Transverse colon (tissue), 4 donors: ENCODE data around the gene PNRC1. TPM values are rescaled to one million over a fixed set of nuclear protein-coding genes. Genes with fewer than 3 reads are reported as not detected.

Source experiments
- DNase-seq: peaks from one replicate; pipeline ENCODE4 v3.0.0-alpha.2; 2019
- H3K27ac ChIP-seq, 4 donors: fragments of 200-600 bp; sonication (generic); 2 replicates each; pipeline ENCODE4 v1.5.1; 2016 to 2018; ENCODE audit warnings: inconsistent platforms in 4 of 4
- H3K27me3 ChIP-seq: fragments of 200-600 bp; sonication (generic); 2 replicates; pipeline ENCODE4 v1.5.1; 2017; ENCODE audit warnings: inconsistent platforms
- H3K36me3 ChIP-seq, 4 donors: fragments of 200-600 bp; sonication (generic); 2 replicates each; pipeline ENCODE4 v1.5.1; 2017 to 2019; ENCODE audit warnings: inconsistent platforms in 4 of 4
- H3K4me1 ChIP-seq, 4 donors: fragments of 200-600 bp; sonication (generic); 2 replicates each; pipeline ENCODE4 v1.5.1; 2017 to 2020; ENCODE audit warnings: inconsistent platforms in 4 of 4
- H3K4me3 ChIP-seq, 4 donors: fragments of 200-600 bp; sonication (generic); 1 replicate in 1 of 4; 2 replicates in 3 of 4; pipeline versions ENCODE4 v1.5.1 to v1.6.1; 2017 to 2019; ENCODE audit warnings: inconsistent platforms in 4 of 4
- H3K9me3 ChIP-seq, 2 donors: fragments of 200-600 bp; sonication (generic); 2 replicates each; pipeline ENCODE4 v1.5.1; 2017 to 2019; ENCODE audit warnings: inconsistent platforms in 2 of 2
- EP300 ChIP-seq: sonication (generic); formaldehyde crosslinking; IDR thresholded peaks from one replicate; pipeline ENCODE4 v1.6.1; 2017; ENCODE audit warnings: antibody characterized with exemption, low read depth
- POLR2A ChIP-seq: fragments of 450-650 bp; IDR thresholded peaks from one replicate; pipeline ENCODE4 v1.6.1; 2016; ENCODE audit warnings: antibody characterized with exemption, mild to moderate bottlenecking, moderate library complexity
- POLR2AphosphoS5 ChIP-seq, 3 donors: sonication (generic); formaldehyde crosslinking; IDR thresholded peaks; one replicate each; pipeline ENCODE4 v1.6.1; 2016; ENCODE audit warnings: antibody characterized with exemption in 3 of 3
- WGBS, 2 donors: methylation state at CpG; one replicate each; pipeline ENCODE4 v1.1.5; 2018; ENCODE audit warnings: low coverage in 1 of 2; 5-methylcytosine and 5-hydroxymethylcytosine counted together
- in situ Hi-C, 4 donors: fragments of 200-750 bp; cut with MboI; loops; one replicate each; pipeline versions ENCODE4 v1.15.0 to v1.15.1; 2017; ENCODE audit warnings: low sequenced_read_pairs in 3 of 4, low pct_ligation_motif_present in 1 of 4, low pct_unique_long_range_greater_than_20kb in 1 of 4
- intact Hi-C: fragments of 100-400 bp; cut with DNase I; formaldehyde crosslinking; loops from one replicate; pipeline ENCODE4 v1.15.1; 2023; ENCODE audit warnings: low total_unique reads
- total RNA-seq, 4 donors: library from RNA; depleted of rRNA; stranded (reverse); fragments of >200 nt; gene quantifications; one replicate each; pipeline ENCODE4 v1.1.0, GENCODE V29; 2016
- TF ChIP-seq, protein P1 (sequence below), 5 experiments: fragments of 200-600 bp in 3 of 5; fragments of 450-650 bp in 2 of 5; sonication (generic) in 3 of 5; IDR thresholded peaks; 1 replicate in 2 of 5; 2 replicates in 3 of 5; pipeline ENCODE4 v1.5.1; 2016 to 2017; ENCODE audit warnings: antibody characterized with exemption in 5 of 5, inconsistent platforms in 3 of 5, mild to moderate bottlenecking in 2 of 5, moderate library complexity in 1 of 5

PNRC1 gene
- total RNA-seq, 4 donors from 2014 or later, result 99.1 to 281 (median 157) TPM

GRCh38 chr6:89066940-89067646 lies 13.5 kb upstream of the PNRC1 start:
- Histone ChIP-seq H3K27me3 (no peaks in the 10 kb centered on the region), H3K27ac (no peak overlapping the region), H3K9me3 (no peaks in the 10 kb centered on the region), H3K36me3 (no peaks in the 10 kb centered on the region), H3K4me3 (no peak overlapping the region), H3K4me1 (peaks cover 0 to 6% (median 2%) of the 10 kb centered on the region in 4 donors)
- TF ChIP-seq POLR2A (no peak), POLR2AphosphoS5 (IDR thresholded peaks at IDR 0.05) (no peak), EP300 (no peak)
- TF ChIP-seq, protein P1, sequence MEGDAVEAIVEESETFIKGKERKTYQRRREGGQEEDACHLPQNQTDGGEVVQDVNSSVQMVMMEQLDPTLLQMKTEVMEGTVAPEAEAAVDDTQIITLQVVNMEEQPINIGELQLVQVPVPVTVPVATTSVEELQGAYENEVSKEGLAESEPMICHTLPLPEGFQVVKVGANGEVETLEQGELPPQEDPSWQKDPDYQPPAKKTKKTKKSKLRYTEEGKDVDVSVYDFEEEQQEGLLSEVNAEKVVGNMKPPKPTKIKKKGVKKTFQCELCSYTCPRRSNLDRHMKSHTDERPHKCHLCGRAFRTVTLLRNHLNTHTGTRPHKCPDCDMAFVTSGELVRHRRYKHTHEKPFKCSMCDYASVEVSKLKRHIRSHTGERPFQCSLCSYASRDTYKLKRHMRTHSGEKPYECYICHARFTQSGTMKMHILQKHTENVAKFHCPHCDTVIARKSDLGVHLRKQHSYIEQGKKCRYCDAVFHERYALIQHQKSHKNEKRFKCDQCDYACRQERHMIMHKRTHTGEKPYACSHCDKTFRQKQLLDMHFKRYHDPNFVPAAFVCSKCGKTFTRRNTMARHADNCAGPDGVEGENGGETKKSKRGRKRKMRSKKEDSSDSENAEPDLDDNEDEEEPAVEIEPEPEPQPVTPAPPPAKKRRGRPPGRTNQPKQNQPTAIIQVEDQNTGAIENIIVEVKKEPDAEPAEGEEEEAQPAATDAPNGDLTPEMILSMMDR (IDR thresholded peaks at IDR 0.05), result no peak
- in situ Hi-C loops, result no loop called here
- DNase-seq, result no peak
- intact Hi-C loops, result no loop called here
- 78 to 83% methylated on average over 1 to 4 of the region's 4 CpGs for whole genome bisulfite sequencing, 2 donors

DNA sequence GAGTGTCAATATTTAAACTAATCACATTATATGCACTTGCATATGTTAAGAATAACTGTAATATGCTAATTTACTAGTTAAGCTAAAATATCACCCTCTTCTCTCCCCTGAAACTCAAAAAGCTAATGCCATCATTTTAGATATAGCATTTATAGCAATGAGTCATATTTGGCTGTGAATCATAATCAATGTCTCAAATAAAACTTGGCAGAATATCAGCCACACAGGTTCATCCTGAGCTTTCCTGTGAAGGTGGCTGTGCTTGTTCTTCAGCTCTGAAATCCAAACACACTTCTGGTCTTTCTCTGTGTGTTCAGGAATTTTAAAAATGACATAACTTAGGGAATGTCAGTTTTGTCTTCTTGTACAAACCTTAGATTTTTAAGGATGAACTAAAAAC lies 12.8 kb upstream of the PNRC1 start:
- no peak for DNase-seq
- no peak overlapping the region for H3K4me3 ChIP-seq
- H3K36me3 ChIP-seq, result no peaks in the 10 kb centered on the region
- intact Hi-C loops (no loop called here), in situ Hi-C loops (no loop called here)
- H3K9me3 ChIP-seq, result no peaks in the 10 kb centered on the region
- peaks cover 0 to 6% (median 2%) of the 10 kb centered on the region in 4 donors for H3K4me1 ChIP-seq
- H3K27me3 ChIP-seq, result no peaks in the 10 kb centered on the region
- TF ChIP-seq POLR2A (no peak), EP300 (no peak), POLR2AphosphoS5 (IDR thresholded peaks at IDR 0.05) (no peak)
- TF ChIP-seq, protein P1 (IDR thresholded peaks at IDR 0.05), result no peak
- no peak overlapping the region for H3K27ac ChIP-seq

DNA sequence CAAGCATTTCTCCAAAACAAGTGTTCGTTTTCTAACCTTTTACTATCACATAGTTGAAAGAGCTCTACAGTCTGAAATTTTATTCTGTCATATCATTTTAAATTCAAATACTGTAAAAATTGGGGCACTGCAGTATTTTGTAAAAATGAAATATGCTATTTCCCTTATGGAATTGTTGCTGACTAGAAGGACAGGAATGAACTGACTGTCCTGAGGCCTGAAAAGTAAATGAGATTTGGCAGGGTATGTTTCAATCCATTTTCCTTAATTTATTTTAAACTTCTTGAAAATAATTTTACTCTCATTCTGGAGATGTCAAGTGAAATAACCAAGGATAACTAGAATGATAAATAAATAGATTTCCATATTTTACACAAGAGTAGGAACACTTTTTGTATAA lies 11.9 kb upstream of the PNRC1 start:
- in situ Hi-C loops, result no loop called here
- 50 to 52% methylated on average over 1 of the region's 1 CpG for WGBS, 2 donors
- intact Hi-C loops, result no loop called here

DNA sequence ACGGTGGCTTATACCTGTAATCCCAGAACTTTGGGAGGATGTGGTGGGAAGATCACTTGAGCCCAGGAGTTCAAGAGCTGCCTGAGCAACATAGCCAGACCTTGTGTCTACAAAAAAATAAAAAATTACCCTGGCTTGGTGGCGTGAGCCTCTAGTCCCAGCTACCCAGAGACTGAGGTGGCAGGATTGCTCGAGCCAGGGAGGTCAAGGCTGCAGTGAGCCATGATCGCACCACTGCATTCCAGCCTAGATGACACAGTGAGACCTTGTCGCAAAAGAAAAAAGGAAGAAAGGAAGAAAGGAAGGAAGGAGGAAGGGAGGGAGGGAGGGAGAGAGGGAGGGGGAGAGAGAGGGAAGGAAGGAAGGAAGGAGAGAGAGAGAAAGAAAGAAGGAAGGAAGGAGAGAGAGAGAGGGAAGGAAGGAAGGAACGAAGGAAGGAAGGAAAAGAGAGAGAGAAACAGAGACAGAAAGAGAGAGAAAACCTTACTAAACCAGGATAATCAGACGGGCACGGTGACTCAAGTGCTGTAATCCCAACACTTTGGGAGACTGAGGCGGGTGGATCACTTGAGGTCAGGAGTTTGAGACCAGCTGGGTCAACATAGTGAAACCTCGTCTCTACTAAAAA lies 10.9 kb upstream of the PNRC1 start:
- in situ Hi-C loops (no loop called here), intact Hi-C loops (no loop called here)
- H3K27me3 ChIP-seq, result no peaks in the 10 kb centered on the region
- H3K9me3 ChIP-seq, result no peaks in the 10 kb centered on the region
- H3K4me1 ChIP-seq, result peaks cover 0 to 6% (median 2%) of the 10 kb centered on the region in 4 donors
- H3K4me3 ChIP-seq, result no peak overlapping the region
- no peaks in the 10 kb centered on the region for H3K36me3 ChIP-seq
- TF ChIP-seq POLR2AphosphoS5 (IDR thresholded peaks at IDR 0.05), result no peak
- TF ChIP-seq, protein P1 (IDR thresholded peaks at IDR 0.05), result no peak
- no peak for TF ChIP-seq EP300
- TF ChIP-seq POLR2A, result no peak
- DNase-seq, result no peak
- H3K27ac ChIP-seq, result no peak overlapping the region
- WGBS, 2 donors, result 88 to 91% methylated on average over 8 to 10 of the region's 10 CpGs

More for the DNA sequence above, 11.9 kb upstream of the PNRC1 start:
- H3K27ac ChIP-seq, result no peak overlapping the region
- H3K4me1 ChIP-seq, result peaks cover 0 to 6% (median 2%) of the 10 kb centered on the region in 4 donors
- H3K4me3 ChIP-seq, result no peak overlapping the region
- H3K27me3 ChIP-seq, result no peaks in the 10 kb centered on the region
- H3K36me3 ChIP-seq, result no peaks in the 10 kb centered on the region
- TF ChIP-seq EP300 (no peak), POLR2A (no peak)
- no peaks in the 10 kb centered on the region for H3K9me3 ChIP-seq
- DNase-seq, result no peak
